ENCODE data around the gene CARS1.

Gene CARS1

DNA sequence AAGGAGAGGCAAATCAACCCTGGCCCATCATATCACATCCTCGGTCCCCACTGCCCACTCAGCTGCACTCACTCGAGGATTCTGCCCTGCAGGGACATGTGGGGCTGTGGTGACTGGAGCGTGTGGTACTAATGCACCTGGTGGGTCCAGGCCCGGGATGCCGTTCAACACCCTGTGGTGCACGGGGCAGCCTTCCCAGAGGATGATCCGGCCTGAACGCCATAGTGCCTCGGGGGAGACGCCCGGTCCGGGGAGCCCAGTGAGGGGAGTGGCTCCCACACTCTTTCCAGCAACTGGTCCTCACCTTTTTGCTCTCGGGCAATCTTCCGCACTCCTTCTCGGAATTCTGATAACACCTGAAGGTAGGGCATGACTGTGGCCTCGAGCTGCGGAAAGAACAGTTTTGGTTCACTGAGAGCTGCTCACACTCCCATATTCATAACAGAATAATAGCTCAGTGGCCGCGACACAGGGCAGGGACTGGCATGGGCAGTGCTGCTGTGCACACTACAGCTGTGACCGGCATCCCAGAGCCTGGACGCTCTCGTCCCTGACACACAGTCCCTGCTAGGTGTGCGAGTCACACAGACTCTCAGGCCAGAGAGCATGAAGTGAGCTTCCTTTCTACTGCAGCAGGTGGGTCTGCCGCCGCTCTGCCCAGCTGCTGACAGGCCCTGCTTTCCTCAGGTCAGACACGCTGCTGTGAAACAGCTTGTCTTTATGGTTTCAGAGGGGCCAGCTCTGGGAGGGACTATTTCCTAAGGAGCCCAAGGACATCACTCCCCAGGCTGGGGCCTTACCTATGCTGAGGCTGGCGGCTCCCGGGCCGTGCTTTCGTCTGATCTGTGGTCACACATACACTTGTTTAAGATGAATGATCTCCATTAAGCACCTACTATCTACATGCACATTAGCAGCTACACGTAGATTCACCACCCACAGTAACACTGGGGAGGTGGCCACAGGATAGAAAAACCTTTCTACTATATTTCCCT, 45.0 kb downstream of the CARS1 start:
- Histone ChIP-seq H3K27ac (ENCODE audit: low read length) (no peak overlapping the region), H3K9ac (ENCODE audit: low read length) (no peak overlapping the region), H3F3A (ENCODE audit: insufficient read depth, low read length) (0 out of 2 replicates have a peak, but pooled peaks cover 3% of the 10 kb centered on the region), H2AFZ (ENCODE audit: low read length) (no peak overlapping the region), H3K27me3 (replicated peaks; ENCODE audit: insufficient read depth, low read length) (no peaks in the 10 kb centered on the region), H3K36me3 (replicated peaks; ENCODE audit: insufficient read depth, low read length) (no peaks in the 10 kb centered on the region), H3K9me2 (replicated peaks; ENCODE audit: insufficient read depth, low read length) (no peaks in the 10 kb centered on the region), H4K20me1 (ENCODE audit: insufficient read depth, low read length) (no peaks in the 10 kb centered on the region), H3K9me3 (replicated peaks; ENCODE audit: insufficient read depth, low read length) (no peaks in the 10 kb centered on the region), H3K4me3 (ENCODE audit: low read length) (no peak overlapping the region), H3K4me2 (ENCODE audit: low read depth, low read length) (no peak overlapping the region), H3K79me2 (ENCODE audit: low read length) (no peaks in the 10 kb centered on the region), H3K4me1 (ENCODE audit: low read length) (peaks cover 12% of the 10 kb centered on the region)
- no peak for DNase-seq
- no peak for TF ChIP-seq EZH2 (optimal IDR thresholded peaks at IDR 0.05; ENCODE audit: low read depth, low read length)
- TF ChIP-seq, protein P1, sequence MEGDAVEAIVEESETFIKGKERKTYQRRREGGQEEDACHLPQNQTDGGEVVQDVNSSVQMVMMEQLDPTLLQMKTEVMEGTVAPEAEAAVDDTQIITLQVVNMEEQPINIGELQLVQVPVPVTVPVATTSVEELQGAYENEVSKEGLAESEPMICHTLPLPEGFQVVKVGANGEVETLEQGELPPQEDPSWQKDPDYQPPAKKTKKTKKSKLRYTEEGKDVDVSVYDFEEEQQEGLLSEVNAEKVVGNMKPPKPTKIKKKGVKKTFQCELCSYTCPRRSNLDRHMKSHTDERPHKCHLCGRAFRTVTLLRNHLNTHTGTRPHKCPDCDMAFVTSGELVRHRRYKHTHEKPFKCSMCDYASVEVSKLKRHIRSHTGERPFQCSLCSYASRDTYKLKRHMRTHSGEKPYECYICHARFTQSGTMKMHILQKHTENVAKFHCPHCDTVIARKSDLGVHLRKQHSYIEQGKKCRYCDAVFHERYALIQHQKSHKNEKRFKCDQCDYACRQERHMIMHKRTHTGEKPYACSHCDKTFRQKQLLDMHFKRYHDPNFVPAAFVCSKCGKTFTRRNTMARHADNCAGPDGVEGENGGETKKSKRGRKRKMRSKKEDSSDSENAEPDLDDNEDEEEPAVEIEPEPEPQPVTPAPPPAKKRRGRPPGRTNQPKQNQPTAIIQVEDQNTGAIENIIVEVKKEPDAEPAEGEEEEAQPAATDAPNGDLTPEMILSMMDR (IDR thresholded peaks at IDR 0.05; ENCODE audit: low read length) = no peak
- no peak for TF ChIP-seq EZH2phosphoT487 (IDR thresholded peaks at IDR 0.05; ENCODE audit: low read length)

DNA sequence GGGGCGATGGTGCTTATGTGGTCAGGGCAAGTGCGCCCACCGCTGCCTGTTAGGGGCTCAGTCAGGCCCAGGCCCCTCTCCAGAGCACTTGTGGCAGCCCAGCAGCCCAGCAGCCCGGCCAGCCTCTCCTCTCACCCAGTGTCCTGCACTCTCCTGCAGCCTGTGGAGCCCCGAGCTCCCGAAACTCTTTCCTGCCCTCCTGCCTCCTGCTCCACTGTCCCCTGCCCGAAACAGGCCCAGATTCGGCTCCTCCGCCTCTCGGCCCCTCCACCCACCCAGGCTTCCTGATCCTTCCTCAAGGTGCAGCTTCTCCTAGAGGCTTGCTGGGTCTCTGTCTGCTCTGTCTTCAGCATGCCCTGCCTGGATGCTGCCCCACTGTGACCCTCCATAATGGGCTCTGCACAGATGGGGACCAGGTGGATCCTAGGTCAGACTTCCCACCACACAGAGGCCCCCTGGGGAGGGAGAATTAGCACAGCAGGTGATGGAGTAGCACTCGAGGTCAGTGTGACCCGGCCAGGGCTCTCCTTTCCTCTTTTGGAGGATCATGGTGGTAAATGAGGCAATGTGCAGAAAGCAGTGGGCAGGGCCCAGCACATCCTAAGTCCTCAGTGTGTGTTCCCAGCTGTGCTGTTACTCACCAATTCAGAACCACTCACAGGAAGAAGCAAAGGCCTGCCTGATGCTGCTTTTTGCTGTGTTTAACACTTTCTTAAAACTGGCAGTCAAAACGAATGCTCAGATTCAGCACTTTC, 46.5 kb downstream of the CARS1 start:
- DNase-seq = no peak
- no peak overlapping the region for H3K27ac ChIP-seq (ENCODE audit: low read length)

DNA sequence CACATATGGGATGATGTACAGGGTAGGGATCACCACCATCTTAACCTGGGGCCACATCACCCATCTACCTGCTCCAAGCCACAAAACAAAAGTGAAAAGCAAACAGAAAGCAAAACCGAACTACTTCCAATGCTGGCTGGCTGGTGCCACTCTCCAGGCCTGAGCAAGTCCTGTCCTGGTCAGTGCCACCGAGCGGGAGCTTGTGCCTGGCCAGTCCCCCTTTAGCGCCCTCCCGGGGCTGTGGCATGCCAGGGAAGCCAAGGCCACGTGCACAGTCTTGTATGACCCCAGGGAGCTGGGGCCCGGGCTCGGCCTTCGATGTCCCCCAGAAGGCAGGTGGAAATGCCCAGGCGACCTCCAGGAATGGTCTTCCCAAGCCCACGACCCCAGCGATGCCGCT, 47.2 kb downstream of the CARS1 start:
- 0 out of 2 replicates have a peak, but pooled peaks cover 3% of the 10 kb centered on the region for H3F3A ChIP-seq (ENCODE audit: insufficient read depth, low read length)
- H3K27ac ChIP-seq (ENCODE audit: low read length) = peak overlapping the region; percentile 34; the same call in 1 of the 2 replicates
- TF ChIP-seq, protein P1 (IDR thresholded peaks at IDR 0.05; ENCODE audit: low read length) = no peak
- no peak for TF ChIP-seq EZH2 (optimal IDR thresholded peaks at IDR 0.05; ENCODE audit: low read depth, low read length)
- TF ChIP-seq EZH2phosphoT487 (IDR thresholded peaks at IDR 0.05; ENCODE audit: low read length) = no peak
- no peaks in the 10 kb centered on the region for H3K9me2 ChIP-seq (replicated peaks; ENCODE audit: insufficient read depth, low read length)
- no peaks in the 10 kb centered on the region for H4K20me1 ChIP-seq (ENCODE audit: insufficient read depth, low read length)
- no peak overlapping the region for H3K4me2 ChIP-seq (ENCODE audit: low read depth, low read length)
- H3K4me3 ChIP-seq (ENCODE audit: low read length) = no peak overlapping the region
- DNase-seq = peak; percentile 23
- no peak overlapping the region for H3K9ac ChIP-seq (ENCODE audit: low read length)
- H3K27me3 ChIP-seq (replicated peaks; ENCODE audit: insufficient read depth, low read length) = no peaks in the 10 kb centered on the region
- peaks cover 12% of the 10 kb centered on the region for H3K4me1 ChIP-seq (ENCODE audit: low read length)
- H3K36me3 ChIP-seq (replicated peaks; ENCODE audit: insufficient read depth, low read length) = no peaks in the 10 kb centered on the region
- H2AFZ ChIP-seq (ENCODE audit: low read length) = no peak overlapping the region
- no peaks in the 10 kb centered on the region for H3K79me2 ChIP-seq (ENCODE audit: low read length)
- H3K9me3 ChIP-seq (replicated peaks; ENCODE audit: insufficient read depth, low read length) = no peaks in the 10 kb centered on the region

More for the DNA sequence above, 46.5 kb downstream of the CARS1 start:
- no peaks in the 10 kb centered on the region for H3K79me2 ChIP-seq (ENCODE audit: low read length)
- H3K4me1 ChIP-seq (ENCODE audit: low read length) = peaks cover 12% of the 10 kb centered on the region
- no peak overlapping the region for H2AFZ ChIP-seq (ENCODE audit: low read length)
- 0 out of 2 replicates have a peak, but pooled peaks cover 3% of the 10 kb centered on the region for H3F3A ChIP-seq (ENCODE audit: insufficient read depth, low read length)
- no peak for TF ChIP-seq EZH2 (optimal IDR thresholded peaks at IDR 0.05; ENCODE audit: low read depth, low read length)
- no peak for TF ChIP-seq EZH2phosphoT487 (IDR thresholded peaks at IDR 0.05; ENCODE audit: low read length)
- TF ChIP-seq, protein P1 (IDR thresholded peaks at IDR 0.05; ENCODE audit: low read length) = no peak
- no peak overlapping the region for H3K4me2 ChIP-seq (ENCODE audit: low read depth, low read length)
- no peaks in the 10 kb centered on the region for H3K9me2 ChIP-seq (replicated peaks; ENCODE audit: insufficient read depth, low read length)
- H3K36me3 ChIP-seq (replicated peaks; ENCODE audit: insufficient read depth, low read length) = no peaks in the 10 kb centered on the region
- no peaks in the 10 kb centered on the region for H3K9me3 ChIP-seq (replicated peaks; ENCODE audit: insufficient read depth, low read length)
- no peak overlapping the region for H3K4me3 ChIP-seq (ENCODE audit: low read length)
- no peaks in the 10 kb centered on the region for H4K20me1 ChIP-seq (ENCODE audit: insufficient read depth, low read length)
- no peak overlapping the region for H3K9ac ChIP-seq (ENCODE audit: low read length)
- H3K27me3 ChIP-seq (replicated peaks; ENCODE audit: insufficient read depth, low read length) = no peaks in the 10 kb centered on the region
